SU-DHL-6 (cell line): ENCODE measurements around the gene SMIM11.

ENCODE experiments used
- CTCF ChIP-seq: fragments of 200-600 bp; sonication (generic); IDR thresholded peaks from one replicate; pipeline ENCODE4 v1.5.1; 2017; ENCODE audit warnings: antibody characterized with exemption, mild to moderate bottlenecking, low read length, moderate library complexity; ENCODE audit not compliant: insufficient read depth, poor library complexity, severe bottlenecking
- EZH2phosphoT487 ChIP-seq: fragments of 200-600 bp; sonication (generic), shearing (Covaris generic); conservative IDR thresholded peaks from 2 replicates; pipeline ENCODE4 v1.6.1; 2018; ENCODE audit warnings: mild to moderate bottlenecking, antibody characterized with exemption, low read length, moderate library complexity, mixed read lengths

DNA sequence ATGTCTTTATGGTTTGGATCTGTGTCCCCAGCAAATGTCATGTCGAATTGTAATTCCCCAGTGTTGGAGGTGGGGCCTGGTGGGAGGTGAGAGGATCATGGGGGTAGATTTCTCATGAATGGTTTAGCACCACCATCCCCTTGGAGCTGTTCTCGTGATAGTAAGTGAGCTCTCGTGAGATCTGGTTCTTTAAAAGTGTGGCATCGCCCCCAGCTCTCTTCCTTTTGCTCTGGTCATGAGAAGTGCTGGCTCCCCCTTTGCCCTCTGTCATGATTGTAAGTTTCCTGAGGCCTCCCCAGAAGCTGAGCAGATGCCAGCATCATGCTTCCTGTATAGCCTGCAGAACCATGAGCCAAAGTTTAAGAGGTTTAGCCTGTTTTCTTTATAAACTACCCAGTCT is 22.8 kb upstream of the SMIM11 start:
- no peak for TF ChIP-seq CTCF
- no peak for TF ChIP-seq EZH2phosphoT487
